NAMALWA (cell line): ENCODE results near the gene FDX1.

Experiments used
- DNase-seq: peaks from one replicate; pipeline ENCODE4 v3.0.0-alpha.2; 2015; ENCODE audit warnings: low spot score

Gene FDX1

DNA sequence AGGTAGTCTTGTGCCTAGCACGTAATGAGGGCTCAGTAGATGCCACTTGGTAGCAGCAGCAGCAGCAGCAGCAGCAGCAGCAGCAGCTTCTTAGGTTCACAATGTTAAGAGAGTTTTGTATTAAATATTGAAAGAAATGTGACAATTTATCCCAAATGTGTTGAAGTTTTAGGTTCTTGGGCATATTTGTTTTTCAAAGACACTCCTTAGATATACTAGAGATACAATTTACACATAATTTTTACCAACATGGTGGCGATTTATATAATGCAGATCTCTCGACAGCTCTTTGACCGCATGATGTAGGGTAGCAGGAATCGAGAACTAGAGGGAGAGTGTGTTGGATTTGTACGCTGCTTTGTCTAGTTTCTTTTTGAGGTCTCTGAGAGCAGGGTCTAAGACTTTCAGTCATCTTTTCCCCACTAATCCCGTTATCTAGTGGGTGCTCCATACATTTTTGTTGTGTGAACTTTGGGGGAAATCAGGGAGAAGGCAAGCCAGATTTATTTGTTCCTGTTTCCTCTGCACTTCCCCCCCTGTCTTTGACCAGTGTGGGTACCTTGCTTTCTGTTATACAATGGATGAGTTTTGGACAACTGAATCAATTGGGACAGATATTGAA, 1.4 kb downstream of the FDX1 start:
- peak; percentile 68 for DNase-seq

DNA sequence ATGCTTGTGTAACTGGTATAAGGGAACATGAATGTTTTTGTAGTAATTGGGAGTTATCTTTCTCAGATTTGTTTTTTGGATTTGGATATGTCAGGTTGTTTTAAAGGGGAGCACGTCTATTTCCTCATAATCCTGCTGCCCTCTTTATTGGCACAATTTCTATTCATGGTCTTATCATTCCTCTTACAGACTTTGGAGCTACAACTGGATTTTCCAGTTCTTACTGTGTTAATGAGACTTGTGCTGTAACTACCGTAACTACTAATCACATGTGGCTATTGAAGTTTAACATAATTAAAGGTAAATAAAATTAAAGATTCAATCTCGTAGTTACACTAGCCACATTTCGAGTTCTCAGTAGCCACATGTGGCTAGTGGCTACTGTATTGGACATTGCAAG, 1.9 kb downstream of the FDX1 start:
- no peak for DNase-seq

DNA sequence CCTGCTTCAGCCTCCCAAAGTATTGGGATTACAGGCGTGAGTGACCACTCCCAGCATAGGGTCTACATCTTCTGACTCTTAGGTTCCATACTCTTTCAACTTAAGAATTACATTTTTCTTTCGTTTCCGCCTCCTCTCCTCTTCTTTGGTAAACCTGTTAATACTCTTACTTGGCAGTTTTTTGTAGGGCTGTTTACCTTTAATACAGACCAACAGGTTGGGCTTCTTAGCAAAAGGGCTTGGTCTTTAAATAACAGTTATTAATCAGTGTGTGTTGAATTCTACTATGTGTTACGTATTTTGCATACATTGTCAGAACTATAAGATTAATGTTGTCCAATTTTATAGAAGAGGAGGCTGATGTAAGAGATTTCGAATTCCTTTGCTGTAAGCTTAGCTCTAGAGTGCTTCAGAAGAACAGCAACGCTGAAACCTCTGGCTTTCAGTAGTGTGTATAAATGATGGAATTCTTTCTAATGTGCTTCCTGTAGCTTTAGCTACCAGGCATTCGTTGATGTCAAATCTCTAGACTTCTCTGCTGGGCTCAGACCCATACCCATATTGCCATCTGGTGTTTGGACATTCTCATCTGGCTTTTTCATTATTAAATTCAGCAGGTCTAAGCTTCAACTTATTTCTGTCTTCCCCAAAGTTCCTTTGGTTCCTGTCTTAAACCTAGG, 3.1 kb downstream of the FDX1 start:
- DNase-seq: peak; percentile 11

DNA sequence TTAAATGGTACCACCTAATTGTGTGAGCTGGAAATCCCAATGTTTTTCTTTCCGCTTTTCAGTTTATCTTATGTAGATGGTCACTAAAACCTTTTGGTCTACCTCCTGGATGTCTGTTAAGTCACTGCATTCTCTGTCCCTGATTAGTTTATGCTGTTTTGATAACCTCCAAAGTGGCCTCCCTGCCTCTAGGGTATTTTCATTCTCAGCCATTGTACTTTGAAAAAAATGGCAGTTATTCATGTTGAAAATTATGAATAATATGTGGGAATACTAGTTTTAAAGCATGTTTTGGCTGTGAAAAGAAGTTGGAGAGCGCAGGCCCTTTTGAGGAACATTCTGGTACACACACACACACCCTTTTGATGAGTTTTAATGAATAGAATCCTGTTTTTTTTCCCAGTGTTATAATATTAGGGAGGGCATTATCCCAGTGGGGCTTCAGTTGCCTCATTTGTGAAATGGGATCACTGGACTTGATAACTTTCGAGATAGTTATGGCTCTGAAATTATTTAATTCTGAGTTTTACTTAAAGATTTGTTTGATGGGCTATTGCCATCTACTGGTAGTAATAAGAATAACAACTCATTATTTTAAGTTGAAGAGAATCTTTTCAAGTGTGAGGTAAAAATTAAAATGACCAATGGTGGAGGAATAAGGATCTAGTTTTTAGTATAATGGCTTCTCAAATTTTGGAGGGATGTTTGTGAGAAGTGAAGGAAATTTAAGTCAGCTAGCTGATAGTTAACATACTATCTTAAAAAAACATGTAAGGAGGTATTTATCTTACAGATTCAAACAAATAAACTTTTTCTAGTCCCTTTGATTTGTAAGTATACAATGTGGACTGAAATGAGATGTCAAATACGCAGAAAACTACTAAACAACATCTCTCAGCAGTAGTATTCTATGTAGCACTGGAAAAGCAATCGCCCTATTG, 3.9 kb downstream of the FDX1 start:
- peak; percentile 62 for DNase-seq

DNA sequence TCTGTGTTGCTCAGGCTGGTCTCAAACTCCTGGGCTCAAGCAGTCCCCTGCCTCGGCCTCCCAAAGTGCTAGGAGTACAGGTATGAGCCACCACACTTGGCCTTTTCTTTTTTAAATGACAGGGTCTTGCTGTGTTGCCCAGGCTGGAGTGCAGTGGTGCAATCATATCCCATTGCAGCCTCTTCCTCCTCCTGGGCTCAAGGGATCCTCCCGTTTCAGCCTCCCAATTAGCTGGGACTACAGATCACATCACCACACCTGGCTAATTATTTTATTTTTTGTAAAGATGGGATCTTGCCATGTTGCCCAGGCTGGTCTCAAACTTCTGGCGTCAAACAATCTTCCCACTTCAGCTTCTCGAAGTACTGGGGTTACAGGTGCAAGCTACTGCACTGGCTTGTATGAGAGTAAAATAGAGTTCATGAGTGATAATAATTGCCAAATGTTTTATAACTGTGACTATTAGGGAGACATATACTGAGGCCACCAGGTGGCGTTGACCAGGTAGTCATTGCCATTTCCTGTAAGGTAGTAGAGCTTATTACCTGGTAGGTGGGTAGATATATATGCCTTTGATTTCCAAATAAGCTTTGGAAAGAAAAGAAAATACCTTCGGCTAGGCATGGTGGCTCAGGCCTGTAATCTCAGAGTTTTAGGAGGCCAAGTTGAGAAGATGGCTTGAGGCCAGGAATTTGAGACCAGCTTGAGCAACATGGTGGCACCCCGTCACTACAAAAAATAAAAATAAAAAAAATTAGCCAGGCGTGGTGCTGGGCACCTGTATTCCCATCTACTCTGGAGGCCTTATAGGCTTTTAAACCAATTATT, 5.4 kb downstream of the FDX1 start:
- peak; percentile 17 for DNase-seq

DNA sequence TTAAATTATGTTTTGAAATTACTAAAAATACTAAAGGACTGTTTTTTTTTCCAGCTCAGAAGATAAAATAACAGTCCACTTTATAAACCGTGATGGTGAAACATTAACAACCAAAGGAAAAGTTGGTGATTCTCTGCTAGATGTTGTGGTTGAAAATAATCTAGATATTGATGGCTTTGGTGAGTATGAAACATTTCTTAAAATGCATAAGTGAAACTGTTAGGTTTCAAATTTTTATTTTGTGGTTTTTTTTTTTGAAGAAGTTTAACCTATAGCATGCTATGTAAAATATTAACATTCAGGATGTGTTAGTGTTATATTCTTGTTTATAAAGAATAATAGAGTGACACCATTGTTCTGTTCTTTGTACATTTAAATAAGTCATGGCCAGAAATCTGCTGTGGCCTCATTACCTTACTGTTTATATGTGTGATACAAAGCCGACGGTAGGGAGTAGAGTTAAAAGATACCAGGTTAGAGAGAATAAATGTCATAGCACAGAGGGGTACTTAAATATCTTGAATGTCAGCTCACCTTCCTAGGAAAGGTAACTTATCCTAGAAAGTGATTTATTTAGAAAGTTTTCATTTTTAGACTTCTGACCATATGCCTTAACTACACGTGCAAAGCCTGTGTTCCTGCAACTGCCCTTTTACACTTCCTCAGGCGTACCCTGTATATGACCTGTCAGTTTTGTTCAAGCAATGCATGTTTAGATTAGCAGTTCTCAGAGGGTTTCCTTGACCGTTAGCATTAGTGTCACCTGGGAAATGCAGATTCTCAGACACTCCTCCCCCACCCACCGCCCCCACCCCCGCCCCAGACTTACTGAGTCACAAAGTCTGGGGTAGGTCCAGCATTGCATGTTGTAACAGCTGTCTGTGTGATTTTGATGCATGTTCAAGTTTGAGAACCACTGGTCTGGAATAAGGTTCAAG, 6.3 kb downstream of the FDX1 start:
- DNase-seq: no peak

DNA sequence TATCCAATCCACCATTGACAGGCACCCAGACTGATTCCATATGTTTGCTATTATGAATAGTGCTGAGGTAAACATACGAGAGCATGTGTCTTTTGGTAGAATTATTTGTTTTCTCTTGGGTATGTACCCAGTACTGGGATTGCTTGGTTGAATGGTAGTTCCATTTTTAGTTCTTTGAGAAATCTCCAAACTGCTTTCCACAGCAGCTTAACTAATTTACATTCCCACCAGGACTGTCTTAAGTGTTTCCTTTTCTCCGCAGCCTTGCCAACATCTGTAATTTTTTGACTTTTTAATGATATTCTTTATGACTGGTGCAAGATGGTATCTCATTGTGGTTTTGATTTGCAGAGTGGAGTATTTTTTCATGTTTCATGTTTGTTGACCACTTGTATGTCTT, 8.3 kb downstream of the FDX1 start:
- DNase-seq: no peak

DNA sequence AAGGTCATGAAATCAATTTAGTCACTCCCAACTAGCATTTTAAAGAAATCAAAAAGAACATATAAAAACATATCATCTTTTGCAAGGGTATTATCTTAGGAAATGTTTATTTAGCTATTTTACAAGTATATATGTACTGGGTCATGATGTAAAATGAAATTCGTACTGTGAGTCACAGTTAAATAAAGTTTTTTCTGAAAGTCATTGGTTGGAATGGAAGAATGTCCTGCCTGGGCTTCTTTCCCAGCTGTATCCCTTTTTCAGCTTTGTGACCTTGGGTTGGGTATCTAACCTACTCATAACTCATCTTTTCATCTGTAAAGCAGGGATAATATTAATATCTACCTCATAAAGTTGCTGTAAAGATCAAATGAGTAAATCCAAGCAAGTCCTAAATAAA, 15.7 kb downstream of the FDX1 start:
- DNase-seq: no peak

DNA sequence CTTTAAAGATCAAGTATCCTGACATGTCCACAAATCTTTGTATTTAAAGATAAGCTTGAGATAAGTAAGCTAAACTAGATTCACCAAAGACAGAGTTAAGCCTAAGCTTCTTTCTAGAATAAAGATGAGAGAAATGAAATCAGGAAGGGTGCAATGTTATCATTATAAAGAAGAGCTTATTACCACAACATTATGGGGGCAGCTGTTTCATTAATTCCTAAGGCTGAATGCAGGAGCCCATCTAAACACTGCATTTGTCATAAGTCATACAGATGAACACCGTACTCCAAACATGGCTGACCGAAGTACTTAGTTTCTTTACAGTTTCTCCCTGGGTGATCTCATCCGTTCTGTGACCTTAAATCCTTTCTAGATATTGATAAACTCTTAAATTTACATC, 16.3 kb downstream of the FDX1 start:
- DNase-seq: no peak

DNA sequence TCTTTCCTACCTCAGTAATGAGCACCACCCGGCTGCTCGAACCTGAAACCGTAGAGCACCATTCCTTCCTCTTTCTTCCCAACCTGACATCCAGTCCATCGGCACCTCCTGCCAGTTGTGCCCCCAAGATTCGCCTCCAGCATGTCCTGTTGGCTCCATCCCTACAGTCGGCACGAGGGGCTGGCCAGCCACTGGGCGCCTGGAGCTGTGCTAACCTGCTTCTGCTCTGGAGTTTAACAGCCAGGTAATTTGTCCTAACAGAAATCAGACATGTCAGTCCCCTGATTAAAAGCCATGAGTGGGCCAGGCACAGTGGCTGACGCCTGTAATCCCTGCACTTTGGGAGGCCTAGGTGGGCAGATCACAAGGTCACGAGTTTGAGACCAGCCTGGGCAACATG, 16.8 kb downstream of the FDX1 start:
- no peak for DNase-seq

DNA sequence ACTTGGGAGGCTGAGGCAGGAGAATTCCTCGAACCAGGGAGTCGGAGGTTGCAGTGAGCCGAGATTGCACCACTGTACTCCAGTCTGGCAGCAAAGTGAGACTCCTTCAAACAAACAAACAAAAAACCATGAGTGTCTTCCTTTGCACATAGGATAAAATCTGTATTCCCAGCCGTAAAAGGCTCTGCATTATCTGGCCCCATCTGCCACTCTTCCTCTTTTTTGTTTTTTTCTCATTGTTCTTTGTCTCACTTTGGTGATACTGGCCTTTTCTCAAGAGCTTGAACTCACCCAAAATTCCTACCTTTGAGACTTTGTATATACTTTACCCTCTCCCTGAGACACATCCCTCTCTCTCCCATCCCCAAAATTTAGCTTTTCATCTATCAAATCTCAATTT, 17.6 kb downstream of the FDX1 start:
- no peak for DNase-seq

DNA sequence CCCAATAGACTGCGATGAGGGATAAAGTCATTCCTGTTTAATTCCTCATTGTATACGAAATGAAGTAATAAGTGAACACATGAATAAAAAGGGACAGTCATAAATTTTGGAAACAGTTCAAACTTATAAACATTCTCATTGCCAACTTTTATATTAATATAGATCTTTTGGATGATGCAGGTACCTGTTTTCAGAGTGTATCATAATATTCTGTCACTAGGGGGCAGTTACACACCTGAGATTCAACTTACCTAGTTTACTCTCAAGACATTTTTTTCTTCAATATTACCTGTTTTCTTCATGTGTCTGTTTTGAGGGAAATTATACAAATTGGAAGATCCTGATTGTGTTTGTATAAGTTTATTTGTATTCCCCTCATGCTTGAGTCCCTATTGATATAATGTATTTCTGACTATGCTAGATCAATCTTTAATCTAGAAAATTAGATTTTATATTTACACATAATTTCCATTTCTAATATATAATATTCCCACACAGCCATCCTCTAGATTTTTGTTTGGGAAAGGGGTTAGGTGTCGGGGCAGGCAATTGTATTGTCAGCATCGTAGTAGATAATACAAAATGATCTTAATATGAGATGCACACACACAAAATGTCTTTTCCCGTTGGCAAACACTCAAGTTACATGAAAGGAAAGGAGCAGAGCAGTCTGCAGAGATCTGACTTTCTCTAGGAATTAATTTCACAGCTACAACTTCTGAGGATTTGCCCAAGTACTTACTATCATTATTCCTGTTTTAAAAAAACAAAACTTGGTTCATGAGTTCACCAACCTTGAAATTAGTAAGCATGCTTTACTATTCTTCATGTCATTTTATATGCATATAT, 18.4 kb downstream of the FDX1 start:
- DNase-seq: peak; percentile 26

DNA sequence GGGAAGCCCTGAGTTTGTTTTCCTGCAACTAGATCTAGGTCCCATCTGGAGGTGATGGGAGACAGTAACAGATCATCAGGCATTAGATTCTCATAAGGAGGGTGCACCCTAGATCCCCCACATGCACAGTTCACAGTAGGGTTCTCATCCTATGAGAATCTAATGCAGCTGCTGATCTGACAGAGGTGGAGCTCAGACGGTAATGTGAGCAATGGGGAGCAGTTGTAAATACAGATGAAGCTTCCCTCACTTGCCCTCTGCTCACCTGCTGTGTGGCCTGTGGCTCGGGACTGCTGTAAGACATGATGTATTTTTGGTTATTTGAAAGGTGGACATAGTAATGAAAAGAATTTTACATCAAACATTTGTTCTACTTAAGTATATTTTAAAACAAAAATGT, 20.5 kb downstream of the FDX1 start:
- no peak for DNase-seq

DNA sequence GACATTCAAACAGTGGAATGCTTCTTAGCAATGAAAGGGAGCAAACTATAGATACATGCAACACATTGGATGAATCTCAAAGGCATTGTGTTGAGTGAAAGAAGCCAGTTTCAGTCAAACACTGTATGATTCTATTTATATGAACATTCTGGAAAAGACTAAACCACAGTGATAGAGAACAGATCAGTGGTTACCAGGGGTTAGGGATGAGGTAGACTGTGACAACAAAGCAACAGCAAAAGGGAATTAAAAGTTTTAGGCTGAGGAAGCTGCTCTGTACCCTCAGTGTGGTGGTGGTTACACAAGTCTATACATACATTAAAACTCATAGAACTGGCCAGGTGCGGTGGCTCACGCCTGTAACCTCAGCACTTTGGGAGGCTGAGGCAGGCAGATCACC, 23.0 kb downstream of the FDX1 start:
- DNase-seq: no peak

DNA sequence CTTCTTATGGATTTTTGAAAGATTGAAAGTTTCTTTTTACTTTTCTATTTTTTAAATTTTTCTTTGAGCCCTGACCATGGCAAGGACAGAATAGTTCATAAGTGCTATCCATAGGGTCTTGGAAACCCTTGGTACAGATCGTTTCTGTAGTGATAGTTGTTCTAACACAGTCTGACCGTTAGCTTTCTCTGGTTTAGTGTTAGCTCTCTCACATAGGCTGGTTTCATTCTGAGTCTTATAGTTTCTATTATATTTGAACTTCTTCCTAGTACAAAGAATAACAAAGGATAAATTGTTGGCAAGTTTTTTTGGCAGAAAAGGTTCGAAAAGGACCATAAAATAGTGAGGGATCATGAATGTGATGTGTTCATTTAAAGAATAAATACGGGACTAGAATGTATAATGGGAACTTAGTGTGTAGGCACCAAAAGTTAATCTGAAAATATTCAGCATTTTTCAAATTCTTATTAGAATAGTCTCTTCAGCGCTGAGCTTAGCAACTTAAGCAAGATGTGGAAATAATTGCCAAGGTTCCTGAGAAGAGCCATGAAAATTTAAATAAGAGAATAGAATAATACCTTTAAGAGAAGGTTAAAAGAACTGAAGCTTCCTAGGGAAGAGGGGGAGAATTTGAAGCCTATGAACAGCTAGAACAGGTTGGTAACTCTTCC, 24.1 kb downstream of the FDX1 start:
- no peak for DNase-seq

DNA sequence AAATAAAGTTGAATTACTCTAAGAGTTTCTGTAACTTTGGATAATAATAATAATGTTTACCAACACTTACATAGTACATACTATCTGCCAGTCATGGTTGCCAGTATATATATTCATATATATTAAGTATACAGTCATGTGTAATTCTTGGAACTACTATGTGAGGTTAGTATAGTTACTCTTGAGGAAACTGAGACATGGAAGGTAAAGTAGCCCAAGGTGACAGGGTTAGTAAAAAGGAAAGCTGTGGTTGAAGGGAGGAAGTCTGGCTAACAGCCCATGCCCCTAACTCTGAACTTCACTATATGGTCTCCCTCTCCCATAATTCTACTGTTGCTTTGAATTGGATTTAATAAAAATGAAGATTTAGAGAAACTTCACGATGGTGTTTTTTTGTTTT, 24.9 kb downstream of the FDX1 start:
- no peak for DNase-seq

DNA sequence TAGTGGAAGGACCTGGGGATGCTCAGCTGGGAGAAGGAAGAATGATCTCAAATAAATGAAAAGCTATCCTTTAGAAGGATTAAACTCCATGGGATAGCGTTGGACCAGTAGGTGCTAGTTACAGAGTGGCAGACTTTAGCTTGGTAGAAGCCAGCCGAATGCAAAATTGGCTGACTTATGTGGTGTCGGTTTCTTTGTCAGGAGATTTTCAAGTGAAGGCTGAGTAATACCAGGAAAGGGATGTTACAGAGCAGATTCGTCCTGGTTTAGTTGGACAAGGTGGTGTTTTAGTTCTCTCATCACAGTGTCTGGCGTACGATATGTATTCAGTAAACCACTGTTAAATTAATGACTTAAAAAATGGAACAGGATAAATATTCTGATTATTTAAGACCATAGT, 26.0 kb downstream of the FDX1 start:
- no peak for DNase-seq

DNA sequence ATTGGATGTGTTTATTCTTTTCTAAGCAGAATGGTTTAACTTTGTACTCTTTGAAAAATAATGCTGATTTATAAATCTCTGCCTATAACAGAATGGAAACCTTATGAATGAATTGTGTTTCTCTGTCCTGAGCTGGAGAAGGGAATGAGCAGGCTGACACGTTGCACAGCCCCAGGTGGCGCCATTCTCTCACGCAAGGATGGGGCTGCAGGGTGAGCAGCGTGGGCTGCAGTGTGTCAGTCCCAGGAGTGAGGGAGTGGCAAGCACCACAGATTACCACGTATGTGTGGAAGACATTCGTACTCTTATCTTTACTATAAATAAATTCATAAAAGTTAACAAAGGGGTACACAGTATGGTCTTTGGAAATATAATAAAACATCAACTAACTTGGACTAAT, 33.4 kb downstream of the FDX1 start:
- DNase-seq: peak; percentile 49

DNA sequence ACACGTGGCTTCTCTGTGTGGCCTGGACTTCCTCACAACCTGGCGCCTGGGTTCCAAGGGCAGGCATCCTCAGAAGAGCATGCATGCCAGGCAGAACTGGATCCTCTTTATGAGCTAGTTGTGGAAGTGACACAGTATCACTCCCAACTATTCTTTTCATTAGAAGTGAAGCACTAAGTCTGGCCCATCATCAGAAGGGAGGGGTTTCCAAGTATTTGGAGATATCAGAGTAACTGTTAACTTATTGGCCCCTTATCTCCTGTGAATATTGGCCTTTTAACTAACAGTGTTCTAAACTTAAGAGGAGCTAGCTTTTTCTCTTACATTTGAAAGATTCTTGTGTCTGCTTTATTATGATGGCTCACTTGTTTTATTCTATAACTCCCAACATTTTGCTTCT, 35.5 kb downstream of the FDX1 start:
- no peak for DNase-seq

DNA sequence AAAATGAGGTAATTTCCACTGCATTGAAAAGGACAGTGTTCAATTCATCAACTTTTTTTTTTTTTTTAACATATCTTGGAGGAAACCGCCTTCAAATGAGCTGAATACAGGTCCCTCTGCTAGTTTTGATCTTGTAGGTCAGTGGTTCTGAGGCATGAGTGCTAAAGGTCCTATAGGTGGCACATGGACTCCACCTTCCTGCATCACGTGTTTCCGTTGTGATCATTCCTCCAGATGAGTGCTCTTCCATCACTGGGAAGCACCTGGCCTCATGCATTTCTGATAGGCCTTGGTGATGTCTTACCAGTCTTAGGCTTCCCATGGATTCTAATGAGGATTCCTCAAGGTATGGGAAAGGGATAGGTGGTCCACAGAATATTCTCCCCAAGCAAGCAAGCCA, 37.8 kb downstream of the FDX1 start:
- no peak for DNase-seq
